HCT116 (cell line): ENCODE measurements around the gene MRPL16. TPM values are rescaled to one million over a fixed set of nuclear protein-coding genes. Genes with fewer than 3 reads are reported as not detected.

ENCODE experiments used
- ATAC-seq: fragments of 200-7000 bp; cut with Tn5 transposase; 2 replicates; pipeline ENCODE4 v1.9.1; 2020; ENCODE audit warnings: mild to moderate bottlenecking, moderate library complexity
- BruUV-seq: library from RNA; stranded (reverse); fragments of 400-500 nt; replicated peaks from 2 replicates; lab custom pipeline; 2021; lab: Mats Ljungman, UMichigan
- CTCF ChIA-PET: fragments of 300-600 bp; sonication (Branson Sonifier 250); formaldehyde crosslinking; loops from one replicate; lab custom pipeline; 2021; ENCODE audit warnings: antibody characterized with exemption; lab: Charles Lee
- POLR2A ChIA-PET: fragments of 300-600, 350-600 bp; sonication (Branson Sonifier 250); formaldehyde crosslinking; loops from one replicate; lab custom pipeline; 2021; ENCODE audit warnings: antibody characterized with exemption; lab: Charles Lee
- RAD21 ChIA-PET, 2 experiments: fragments of 300-600 bp; sonication (Branson Sonifier 250); formaldehyde crosslinking; loops; one replicate each; lab custom pipeline; 2023; ENCODE audit warnings: low total read pairs in 2 of 2; ENCODE audit not compliant: uncharacterized antibody in 2 of 2, unreplicated experiment in 2 of 2, low non-redundant PET in 1 of 2; lab: Charles Lee
- DNase-seq: peaks from one replicate; pipeline ENCODE4 v3.0.0-alpha.2; 2010; ENCODE audit warnings: low read depth, low spot score
- H2AFZ ChIP-seq: fragments of 200-600 bp; shearing (Covaris generic), sonication (generic); 2 replicates; pipeline ENCODE4 v1.6.1; 2017; ENCODE audit warnings: low read depth, mixed run types, mixed read lengths, antibody characterized with exemption, low read length; ENCODE audit not compliant: poor library complexity, severe bottlenecking
- H3K27ac ChIP-seq: 2 replicates; pipeline ENCODE4 v1.5.1; 2012; ENCODE audit warnings: low read depth, low read length
- H3K27me3 ChIP-seq: fragments of 200-600 bp; sonication (generic); 2 replicates; pipeline ENCODE4 v1.6.1; 2016; ENCODE audit warnings: mixed run types, low read length, mixed read lengths; ENCODE audit not compliant: insufficient read depth
- H3K36me3 ChIP-seq, 2 experiments: fragments of 200-500 bp in 1 of 2; fragments of 200-600 bp in 1 of 2; sonication (Bioruptor generic) in 1 of 2; sonication (generic) in 1 of 2; 2 replicates each; pipeline versions ENCODE4 v1.5.1 to v1.6.1; 2014 to 2016; ENCODE audit warnings: low read length in 2 of 2, inconsistent platforms in 1 of 2, mixed read lengths in 1 of 2, mixed run types in 1 of 2; ENCODE audit not compliant: insufficient read depth in 2 of 2, control insufficient read depth in 1 of 2
- H3K4me1 ChIP-seq, 2 experiments: fragments of 200-600 bp in 1 of 2; sonication (generic) in 1 of 2; 2 replicates each; pipeline versions ENCODE4 v1.5.1 to v1.6.1; 2012 to 2017; ENCODE audit warnings: low read length in 2 of 2, inconsistent platforms in 1 of 2, mild to moderate bottlenecking in 1 of 2, mixed read lengths in 1 of 2, mixed run types in 1 of 2, moderate library complexity in 1 of 2; ENCODE audit not compliant: insufficient read depth in 2 of 2, control insufficient read depth in 1 of 2
- H3K4me2 ChIP-seq: fragments of 200-600 bp; sonication (generic); 2 replicates; pipeline ENCODE4 v1.6.1; 2017; ENCODE audit warnings: mixed run types, low read length, mixed read lengths
- H3K4me3 ChIP-seq, 2 experiments: fragments of 200-600 bp in 1 of 2; sonication (generic) in 1 of 2; replicated peaks in 1 of 2; 2 replicates each; pipeline ENCODE4 v1.5.1; 2011 to 2016; ENCODE audit warnings: low read length in 2 of 2, control low read depth in 1 of 2, low read depth in 1 of 2, mild to moderate bottlenecking in 1 of 2, mixed read lengths in 1 of 2, mixed run types in 1 of 2
- H3K79me2 ChIP-seq: fragments of 200-600 bp; sonication (generic); 2 replicates; pipeline ENCODE4 v1.6.1; 2017; ENCODE audit warnings: mild to moderate bottlenecking, mixed run types, low read length, moderate library complexity, mixed read lengths; ENCODE audit not compliant: insufficient read depth
- H3K9ac ChIP-seq: fragments of 200-600 bp; sonication (generic); 2 replicates; pipeline ENCODE4 v1.6.1; 2016; ENCODE audit warnings: low read length, mixed read lengths
- H3K9me2 ChIP-seq: fragments of 200-600 bp; sonication (generic), shearing (Covaris generic); 2 replicates; pipeline ENCODE4 v1.6.1; 2017; ENCODE audit warnings: mixed run types, mild to moderate bottlenecking, moderate library complexity; ENCODE audit not compliant: insufficient read depth
- H3K9me3 ChIP-seq, 2 experiments: fragments of 200-500 bp in 1 of 2; fragments of 200-600 bp in 1 of 2; sonication (Bioruptor generic) in 1 of 2; sonication (generic) in 1 of 2; 2 replicates each; pipeline ENCODE4 v1.6.1; 2014 to 2017; ENCODE audit warnings: low read length in 2 of 2, mixed read lengths in 2 of 2, inconsistent platforms in 1 of 2, low read depth in 1 of 2, mild to moderate bottlenecking in 1 of 2, mixed run types in 1 of 2, moderate library complexity in 1 of 2; ENCODE audit not compliant: control insufficient read depth in 1 of 2, insufficient read depth in 1 of 2
- H4K20me1 ChIP-seq: fragments of 200-600 bp; sonication (generic), shearing (Covaris generic); 2 replicates; pipeline ENCODE4 v1.6.1; 2017; ENCODE audit warnings: mixed run types, mild to moderate bottlenecking, moderate library complexity; ENCODE audit not compliant: insufficient read depth
- ATF3 ChIP-seq: IDR thresholded peaks from 2 replicates; pipeline ENCODE4 v1.6.1; 2012
- CBX3 ChIP-seq: IDR thresholded peaks from 2 replicates; pipeline ENCODE4 v1.6.1; 2012; ENCODE audit warnings: low read depth
- CEBPB ChIP-seq: IDR thresholded peaks from 2 replicates; pipeline ENCODE4 v1.6.1; 2012; ENCODE audit warnings: low read depth
- EGR1 ChIP-seq: IDR thresholded peaks from 2 replicates; pipeline ENCODE4 v1.6.1; 2012; ENCODE audit warnings: low read depth
- FOSL1 ChIP-seq: IDR thresholded peaks from 2 replicates; pipeline ENCODE4 v1.6.1; 2012; ENCODE audit warnings: low read depth
- JUND ChIP-seq: IDR thresholded peaks from 2 replicates; pipeline ENCODE4 v1.6.1; 2012
- POLR2A ChIP-seq: IDR thresholded peaks from 2 replicates; pipeline ENCODE4 v1.7.0; 2011; ENCODE audit warnings: borderline replicate concordance; ENCODE audit not compliant: insufficient read depth, insufficient read length; ENCODE audit errors: extremely low read depth
- POLR2AphosphoS5 ChIP-seq: IDR thresholded peaks from 2 replicates; pipeline ENCODE4 v1.6.1; 2011; ENCODE audit warnings: mild to moderate bottlenecking, low read depth, low read length, moderate library complexity
- RAD21 ChIP-seq: IDR thresholded peaks from 2 replicates; pipeline ENCODE4 v1.6.1; 2012; ENCODE audit warnings: low read depth, mild to moderate bottlenecking
- SIN3A ChIP-seq: IDR thresholded peaks from 2 replicates; pipeline ENCODE4 v1.6.1; 2012; ENCODE audit warnings: low read depth
- TCF7L2 ChIP-seq: IDR thresholded peaks from 2 replicates; pipeline ENCODE4 v1.7.0; 2011; ENCODE audit warnings: borderline replicate concordance, inconsistent platforms; ENCODE audit not compliant: insufficient read depth, insufficient read length; ENCODE audit errors: extremely low read depth
- ZFX ChIP-seq: fragments of 450-650 bp; IDR thresholded peaks from 2 replicates; pipeline ENCODE4 v1.6.1; 2017
- intact Hi-C: fragments of 100-400 bp; cut with micrococcal nuclease; formaldehyde crosslinking; loops from 2 replicates; pipeline ENCODE4 v1.10.0; 2022
- total RNA-seq: library from RNA; stranded (reverse); gene quantifications from one replicate; pipeline ENCODE4 v1.2.1, GENCODE V29; 2021; ENCODE audit not compliant: unreplicated experiment
- TF ChIP-seq, protein P1 (sequence below), 3 experiments: fragments of 200-600 bp in 1 of 3; sonication (generic) in 1 of 3; IDR thresholded peaks in 2 of 3; conservative IDR thresholded peaks in 1 of 3; 2 replicates each; pipeline ENCODE4 v1.5.1; 2012 to 2017; ENCODE audit warnings: low read depth in 2 of 3, low read length in 2 of 3, antibody characterized with exemption in 1 of 3, borderline replicate concordance in 1 of 3, control low read depth in 1 of 3, mild to moderate bottlenecking in 1 of 3, mixed read lengths in 1 of 3, mixed run types in 1 of 3, moderate library complexity in 1 of 3; ENCODE audit not compliant: insufficient read depth in 1 of 3
- TF ChIP-seq, protein P2 (sequence below): IDR thresholded peaks from 2 replicates; pipeline ENCODE4 v1.6.1; 2012; ENCODE audit warnings: low read depth

The MRPL16 gene
- total RNA-seq, 1 experiment from 2014 or later: 61.0 TPM

DNA sequence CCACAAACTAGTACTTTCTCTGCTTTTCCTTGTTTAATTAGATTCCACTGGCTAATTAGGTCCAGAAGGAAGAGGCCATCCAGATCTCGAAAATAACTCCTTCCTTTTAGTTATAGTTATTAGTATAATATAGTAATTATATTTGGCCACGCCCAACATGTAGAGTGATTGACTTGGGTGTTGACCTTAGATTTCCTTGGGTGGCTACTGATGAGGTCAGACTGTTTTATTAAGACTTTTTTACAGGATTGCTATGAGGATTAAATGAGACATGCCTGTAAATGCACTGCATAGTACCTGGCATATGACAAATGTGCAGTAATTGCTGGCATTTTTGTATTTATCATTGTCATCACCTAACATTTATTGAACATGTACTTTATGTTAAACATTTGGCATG lies 28.5 kb downstream of the MRPL16 start:
- intact Hi-C loops: no loop called here
- H3K27ac ChIP-seq: no peak overlapping the region
- H3K4me2 ChIP-seq: no peak overlapping the region
- no peaks in the 10 kb centered on the region for H3K9me3 ChIP-seq
- ATAC-seq (no peak), DNase-seq (no peak)
- H3K4me3 ChIP-seq: no peak overlapping the region
- no peaks in the 10 kb centered on the region for H4K20me1 ChIP-seq
- no peaks in the 10 kb centered on the region for H3K27me3 ChIP-seq
- peaks cover 3% of the 10 kb centered on the region; the same call in 1 of the 2 replicates for H3K79me2 ChIP-seq
- no peak overlapping the region for H2AFZ ChIP-seq
- H3K9me2 ChIP-seq: no peaks in the 10 kb centered on the region
- peaks cover 13 to 27% of the 10 kb centered on the region in 2 experiments for H3K4me1 ChIP-seq
- no TSS peak for BruUV-seq
- RAD21 ChIA-PET: no interaction called here
- TF ChIP-seq ZFX (no peak), SIN3A (no peak), FOSL1 (no peak), POLR2A (no peak), TCF7L2 (no peak), ATF3 (no peak), CBX3 (no peak), CEBPB (no peak), EGR1 (no peak), RAD21 (no peak), POLR2AphosphoS5 (no peak), JUND (no peak)
- TF ChIP-seq, protein P1, sequence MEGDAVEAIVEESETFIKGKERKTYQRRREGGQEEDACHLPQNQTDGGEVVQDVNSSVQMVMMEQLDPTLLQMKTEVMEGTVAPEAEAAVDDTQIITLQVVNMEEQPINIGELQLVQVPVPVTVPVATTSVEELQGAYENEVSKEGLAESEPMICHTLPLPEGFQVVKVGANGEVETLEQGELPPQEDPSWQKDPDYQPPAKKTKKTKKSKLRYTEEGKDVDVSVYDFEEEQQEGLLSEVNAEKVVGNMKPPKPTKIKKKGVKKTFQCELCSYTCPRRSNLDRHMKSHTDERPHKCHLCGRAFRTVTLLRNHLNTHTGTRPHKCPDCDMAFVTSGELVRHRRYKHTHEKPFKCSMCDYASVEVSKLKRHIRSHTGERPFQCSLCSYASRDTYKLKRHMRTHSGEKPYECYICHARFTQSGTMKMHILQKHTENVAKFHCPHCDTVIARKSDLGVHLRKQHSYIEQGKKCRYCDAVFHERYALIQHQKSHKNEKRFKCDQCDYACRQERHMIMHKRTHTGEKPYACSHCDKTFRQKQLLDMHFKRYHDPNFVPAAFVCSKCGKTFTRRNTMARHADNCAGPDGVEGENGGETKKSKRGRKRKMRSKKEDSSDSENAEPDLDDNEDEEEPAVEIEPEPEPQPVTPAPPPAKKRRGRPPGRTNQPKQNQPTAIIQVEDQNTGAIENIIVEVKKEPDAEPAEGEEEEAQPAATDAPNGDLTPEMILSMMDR (IDR thresholded peaks at IDR 0.05 in 2 of 3, conservative IDR thresholded peaks at IDR 0.05 in 1 of 3; ENCODE audit: borderline replicate concordance in 1 of 3, insufficient read depth in 1 of 3, low read depth in 2 of 3, low read length in 2 of 3): no peak
- TF ChIP-seq, protein P2, sequence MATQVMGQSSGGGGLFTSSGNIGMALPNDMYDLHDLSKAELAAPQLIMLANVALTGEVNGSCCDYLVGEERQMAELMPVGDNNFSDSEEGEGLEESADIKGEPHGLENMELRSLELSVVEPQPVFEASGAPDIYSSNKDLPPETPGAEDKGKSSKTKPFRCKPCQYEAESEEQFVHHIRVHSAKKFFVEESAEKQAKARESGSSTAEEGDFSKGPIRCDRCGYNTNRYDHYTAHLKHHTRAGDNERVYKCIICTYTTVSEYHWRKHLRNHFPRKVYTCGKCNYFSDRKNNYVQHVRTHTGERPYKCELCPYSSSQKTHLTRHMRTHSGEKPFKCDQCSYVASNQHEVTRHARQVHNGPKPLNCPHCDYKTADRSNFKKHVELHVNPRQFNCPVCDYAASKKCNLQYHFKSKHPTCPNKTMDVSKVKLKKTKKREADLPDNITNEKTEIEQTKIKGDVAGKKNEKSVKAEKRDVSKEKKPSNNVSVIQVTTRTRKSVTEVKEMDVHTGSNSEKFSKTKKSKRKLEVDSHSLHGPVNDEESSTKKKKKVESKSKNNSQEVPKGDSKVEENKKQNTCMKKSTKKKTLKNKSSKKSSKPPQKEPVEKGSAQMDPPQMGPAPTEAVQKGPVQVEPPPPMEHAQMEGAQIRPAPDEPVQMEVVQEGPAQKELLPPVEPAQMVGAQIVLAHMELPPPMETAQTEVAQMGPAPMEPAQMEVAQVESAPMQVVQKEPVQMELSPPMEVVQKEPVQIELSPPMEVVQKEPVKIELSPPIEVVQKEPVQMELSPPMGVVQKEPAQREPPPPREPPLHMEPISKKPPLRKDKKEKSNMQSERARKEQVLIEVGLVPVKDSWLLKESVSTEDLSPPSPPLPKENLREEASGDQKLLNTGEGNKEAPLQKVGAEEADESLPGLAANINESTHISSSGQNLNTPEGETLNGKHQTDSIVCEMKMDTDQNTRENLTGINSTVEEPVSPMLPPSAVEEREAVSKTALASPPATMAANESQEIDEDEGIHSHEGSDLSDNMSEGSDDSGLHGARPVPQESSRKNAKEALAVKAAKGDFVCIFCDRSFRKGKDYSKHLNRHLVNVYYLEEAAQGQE: no peak
- POLR2A ChIA-PET: interaction anchor here (0.5 kb wide), 1 partner anchor 11 kb away, joined by 4 read pairs; no protein-coding TSS in a partner anchor
- CTCF ChIA-PET: no interaction called here
- no peaks in the 10 kb centered on the region for H3K36me3 ChIP-seq
- H3K9ac ChIP-seq: no peak overlapping the region
